H9 (cell line): Measurements from ENCODE around the gene ZNF774. TPM values are rescaled to one million over a fixed set of nuclear protein-coding genes. Genes with fewer than 3 reads are reported as not detected.

Experiments
- DNase-seq: peaks from one replicate; pipeline ENCODE4 v3.0.0-alpha.2; 2017
- H2AFZ ChIP-seq: one replicate; pipeline ENCODE4 v1.6.1; 2013; ENCODE audit warnings: mild to moderate bottlenecking, low read length, control low read depth, moderate library complexity
- H2AK5ac ChIP-seq: 2 replicates; pipeline ENCODE4 v1.6.1; 2013; ENCODE audit warnings: low read length, control low read depth, mixed read lengths; ENCODE audit not compliant: insufficient read length
- H2BK120ac ChIP-seq: one replicate; pipeline ENCODE4 v1.6.1; 2013; ENCODE audit warnings: low read depth, mild to moderate bottlenecking, low read length, control low read depth, inconsistent platforms; ENCODE audit not compliant: poor library complexity, severe bottlenecking
- H2BK12ac ChIP-seq: 2 replicates; pipeline ENCODE4 v1.6.1; 2013; ENCODE audit warnings: low read length, control low read depth, mixed read lengths, low read depth; ENCODE audit not compliant: insufficient read length
- H2BK15ac ChIP-seq: 2 replicates; pipeline ENCODE4 v1.6.1; 2013; ENCODE audit warnings: low read depth, low read length, control low read depth
- H2BK20ac ChIP-seq: one replicate; pipeline ENCODE4 v1.6.1; 2013; ENCODE audit warnings: low read depth, mild to moderate bottlenecking, low read length, control low read depth, inconsistent platforms; ENCODE audit not compliant: poor library complexity, severe bottlenecking
- H2BK5ac ChIP-seq: 2 replicates; pipeline ENCODE4 v1.6.1; 2013; ENCODE audit warnings: low read length, control low read depth, mixed read lengths; ENCODE audit not compliant: insufficient read length
- H3K14ac ChIP-seq: 2 replicates; pipeline ENCODE4 v1.6.1; 2013; ENCODE audit warnings: low read length, control low read depth; ENCODE audit not compliant: insufficient read depth
- H3K18ac ChIP-seq: 2 replicates; pipeline ENCODE4 v1.6.1; 2013; ENCODE audit warnings: low read depth, mild to moderate bottlenecking, mixed read lengths, low read length, control low read depth; ENCODE audit not compliant: insufficient read length
- H3K23ac ChIP-seq: 2 replicates; pipeline ENCODE4 v1.6.1; 2013; ENCODE audit warnings: low read length, control low read depth, mixed read lengths, low read depth; ENCODE audit not compliant: insufficient read length
- H3K23me2 ChIP-seq: 2 replicates; pipeline ENCODE4 v1.6.1; 2013; ENCODE audit warnings: low read depth, mild to moderate bottlenecking, mixed read lengths, low read length, control low read depth; ENCODE audit not compliant: insufficient read length, poor library complexity, severe bottlenecking
- H3K27ac ChIP-seq: 2 replicates; pipeline ENCODE4 v1.5.1; 2013; ENCODE audit warnings: low read length, control low read depth, mixed read lengths, low read depth; ENCODE audit not compliant: insufficient read length
- H3K27me3 ChIP-seq: 2 replicates; pipeline ENCODE4 v1.6.1; 2013; ENCODE audit warnings: low read length, control low read depth, inconsistent platforms; ENCODE audit not compliant: insufficient read depth
- H3K4ac ChIP-seq: 2 replicates; pipeline ENCODE4 v1.6.1; 2013; ENCODE audit warnings: low read depth, mild to moderate bottlenecking, control low read depth, inconsistent platforms, low read length, moderate library complexity
- H3K4me1 ChIP-seq: 2 replicates; pipeline ENCODE4 v1.6.1; 2013; ENCODE audit warnings: low read length, control low read depth, inconsistent platforms; ENCODE audit not compliant: insufficient read depth
- H3K4me2 ChIP-seq: 2 replicates; pipeline ENCODE4 v1.6.1; 2013; ENCODE audit warnings: low read length, control low read depth, mixed read lengths; ENCODE audit not compliant: insufficient read length, insufficient read depth
- H3K56ac ChIP-seq: 2 replicates; pipeline ENCODE4 v1.6.1; 2013; ENCODE audit warnings: low read depth, mild to moderate bottlenecking, mixed read lengths, low read length, control low read depth; ENCODE audit not compliant: insufficient read length
- H3K79me1 ChIP-seq: 2 replicates; pipeline ENCODE4 v1.6.1; 2013; ENCODE audit warnings: low read depth, mild to moderate bottlenecking, moderate library complexity, low read length, control low read depth, inconsistent platforms; ENCODE audit not compliant: insufficient read depth, poor library complexity, severe bottlenecking
- H3K79me2 ChIP-seq: 2 replicates; pipeline ENCODE4 v1.6.1; 2013; ENCODE audit warnings: low read length, control low read depth, inconsistent platforms; ENCODE audit not compliant: insufficient read depth
- H3K9ac ChIP-seq: 2 replicates; pipeline ENCODE4 v1.6.1; 2013; ENCODE audit warnings: low read length, control low read depth, mixed read lengths; ENCODE audit not compliant: insufficient read length; ENCODE audit errors: extremely low read depth
- H3K9me3 ChIP-seq: one replicate; pipeline ENCODE4 v1.6.1; 2013; ENCODE audit warnings: low read depth, low read length, inconsistent platforms; ENCODE audit not compliant: control insufficient read depth
- H3T11ph ChIP-seq: one replicate; pipeline ENCODE4 v1.6.1; 2013; ENCODE audit warnings: mild to moderate bottlenecking, low read length, control low read depth, inconsistent platforms
- H4K20me1 ChIP-seq: one replicate; pipeline ENCODE4 v1.6.1; 2013; ENCODE audit not compliant: control insufficient read depth, insufficient read length, insufficient read depth
- H4K5ac ChIP-seq: 2 replicates; pipeline ENCODE4 v1.6.1; 2013; ENCODE audit warnings: low read depth, mild to moderate bottlenecking, mixed read lengths, low read length, control low read depth; ENCODE audit not compliant: insufficient read length
- H4K8ac ChIP-seq: replicated peaks from 2 replicates; pipeline ENCODE4 v1.6.1; 2013; ENCODE audit warnings: low read length, control low read depth, mixed read lengths, low read depth; ENCODE audit not compliant: insufficient read length
- H4K91ac ChIP-seq: 2 replicates; pipeline ENCODE4 v1.6.1; 2013; ENCODE audit warnings: low read depth, mild to moderate bottlenecking, moderate library complexity, mixed read lengths, low read length, control low read depth; ENCODE audit not compliant: insufficient read length
- H3K27ac Mint-ChIP-seq, 3 experiments: 2 replicates in 2 of 3; 3 replicates in 1 of 3; pipeline ENCODE4 v1.8.0; 2020 to 2021; ENCODE audit warnings: mixed read lengths in 3 of 3, mild to moderate bottlenecking in 1 of 3, moderate library complexity in 1 of 3
- H3K27me3 Mint-ChIP-seq: 2 replicates; pipeline ENCODE4 v1.8.0; 2021; ENCODE audit warnings: low read depth, mild to moderate bottlenecking, moderate library complexity, mixed read lengths
- H3K36me3 Mint-ChIP-seq, 3 experiments: 2 replicates in 2 of 3; 3 replicates in 1 of 3; pipeline ENCODE4 v1.8.0; 2020 to 2021; ENCODE audit warnings: low read depth in 3 of 3, mixed read lengths in 3 of 3; ENCODE audit not compliant: insufficient read depth in 1 of 3
- H3K4me1 Mint-ChIP-seq, 2 experiments: 2 replicates each; pipeline ENCODE4 v1.8.0; 2020; ENCODE audit warnings: mixed read lengths in 2 of 2
- H3K4me3 Mint-ChIP-seq, 2 experiments: 2 replicates in 1 of 2; 3 replicates in 1 of 2; pipeline ENCODE4 v1.8.0; 2020 to 2021; ENCODE audit warnings: mild to moderate bottlenecking in 2 of 2, mixed read lengths in 2 of 2, moderate library complexity in 1 of 2
- H3K9me3 Mint-ChIP-seq, 2 experiments: 2 replicates in 1 of 2; 3 replicates in 1 of 2; pipeline ENCODE4 v1.8.0; 2020; ENCODE audit warnings: mild to moderate bottlenecking in 2 of 2, mixed read lengths in 2 of 2, moderate library complexity in 1 of 2
- WGBS: extraction: QIAGEN DNeasy Blood & Tissue Kit; methylation state at CpG from one replicate; pipeline ENCODE4 v1.1.7; 2013; ENCODE audit warnings: missing lambda C conversion rate, low lambda C conversion rate, mixed read lengths; ENCODE audit not compliant: insufficient read length; ENCODE audit errors: extremely low coverage; 5-methylcytosine and 5-hydroxymethylcytosine counted together
- total RNA-seq: library from RNA; stranded (reverse); gene quantifications from 2 replicates; pipeline ENCODE4 v1.2.1, GENCODE V29; 2021
- TF ChIP-seq, protein P1 (sequence below): fragments of 200-600 bp; sonication (generic); conservative IDR thresholded peaks from 3 replicates; pipeline ENCODE4 v1.8.0; 2021; ENCODE audit warnings: antibody characterized with exemption, mild to moderate bottlenecking

ZNF774 gene
- total RNA-seq, 1 experiment from 2014 or later, result 2.5 TPM

DNA sequence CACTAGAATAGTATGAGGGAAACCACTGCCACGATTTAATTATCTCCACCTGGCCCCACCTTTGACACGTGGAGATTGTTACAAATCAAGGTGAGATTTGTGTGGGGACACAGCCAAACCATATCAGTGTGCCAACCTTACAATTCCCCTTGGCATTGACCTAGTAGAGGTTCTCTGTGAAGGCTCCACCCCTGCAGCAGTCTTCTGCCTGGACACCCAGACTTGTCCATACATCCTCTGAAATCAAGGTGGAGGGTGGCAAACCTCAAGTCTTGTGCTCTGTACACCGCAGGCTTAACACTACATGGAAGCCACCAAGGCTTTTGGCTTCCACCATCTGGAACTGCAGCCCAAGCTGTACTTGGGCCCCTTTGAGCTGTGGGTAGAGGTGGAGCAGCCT lies 27.2 kb downstream of the ZNF774 start:
- Histone ChIP-seq H3K14ac (no peak overlapping the region), H3K9ac (no peak overlapping the region), H3K27ac (no peak overlapping the region), H4K20me1 (no peaks in the 10 kb centered on the region), H2BK20ac (no peak overlapping the region), H3K27me3 (no peaks in the 10 kb centered on the region), H4K5ac (no peak overlapping the region), H3K56ac (no peak overlapping the region), H3K23me2 (no peaks in the 10 kb centered on the region), H2AK5ac (no peak overlapping the region), H3T11ph (no peak overlapping the region), H3K4ac (no peak overlapping the region), H4K91ac (no peak overlapping the region), H3K4me2 (no peak overlapping the region), H3K79me1 (no peaks in the 10 kb centered on the region), H2BK5ac (no peak overlapping the region), H3K4me1 (no peaks in the 10 kb centered on the region), H2BK12ac (no peak overlapping the region), H3K18ac (no peak overlapping the region), H2AFZ (no peak overlapping the region), H2BK15ac (no peak overlapping the region), H3K79me2 (no peaks in the 10 kb centered on the region), H2BK120ac (no peak overlapping the region), H3K23ac (no peak overlapping the region), H4K8ac (no peak overlapping the region), H3K9me3 (no peaks in the 10 kb centered on the region)
- Mint-ChIP-seq H3K27me3 (no peaks in the 10 kb centered on the region), H3K36me3 (peaks cover 2 to 10% (median 5%) of the 10 kb centered on the region in 3 experiments; a peak in 5 of 7 replicates), H3K4me1 (no peaks in the 10 kb centered on the region), H3K4me3 (no peak overlapping the region), H3K27ac (no peak overlapping the region), H3K9me3 (peaks cover 13 to 16% of the 10 kb centered on the region in 2 experiments)
- no CpG with 5 or more reads among the region's 3 CpGs for WGBS
- TF ChIP-seq, protein P1, sequence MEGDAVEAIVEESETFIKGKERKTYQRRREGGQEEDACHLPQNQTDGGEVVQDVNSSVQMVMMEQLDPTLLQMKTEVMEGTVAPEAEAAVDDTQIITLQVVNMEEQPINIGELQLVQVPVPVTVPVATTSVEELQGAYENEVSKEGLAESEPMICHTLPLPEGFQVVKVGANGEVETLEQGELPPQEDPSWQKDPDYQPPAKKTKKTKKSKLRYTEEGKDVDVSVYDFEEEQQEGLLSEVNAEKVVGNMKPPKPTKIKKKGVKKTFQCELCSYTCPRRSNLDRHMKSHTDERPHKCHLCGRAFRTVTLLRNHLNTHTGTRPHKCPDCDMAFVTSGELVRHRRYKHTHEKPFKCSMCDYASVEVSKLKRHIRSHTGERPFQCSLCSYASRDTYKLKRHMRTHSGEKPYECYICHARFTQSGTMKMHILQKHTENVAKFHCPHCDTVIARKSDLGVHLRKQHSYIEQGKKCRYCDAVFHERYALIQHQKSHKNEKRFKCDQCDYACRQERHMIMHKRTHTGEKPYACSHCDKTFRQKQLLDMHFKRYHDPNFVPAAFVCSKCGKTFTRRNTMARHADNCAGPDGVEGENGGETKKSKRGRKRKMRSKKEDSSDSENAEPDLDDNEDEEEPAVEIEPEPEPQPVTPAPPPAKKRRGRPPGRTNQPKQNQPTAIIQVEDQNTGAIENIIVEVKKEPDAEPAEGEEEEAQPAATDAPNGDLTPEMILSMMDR, result no peak
- no peak for DNase-seq
